SK-N-SH (cell line): ENCODE data around the gene ANLN.

Experiments used
- FOXJ3 ChIP-seq: sonication (generic); formaldehyde crosslinking; IDR thresholded peaks from 2 replicates; pipeline ENCODE4 v1.5.1; 2020; ENCODE audit warnings: mild to moderate bottlenecking, missing genetic modification reagents
- MXI1 ChIP-seq: IDR thresholded peaks from 2 replicates; pipeline ENCODE4 v1.6.1; 2012; ENCODE audit warnings: mild to moderate bottlenecking, low read depth, low read length, improper control_type of control experiment
- NFIC ChIP-seq: IDR thresholded peaks from 2 replicates; pipeline ENCODE4 v1.4.0; 2012; ENCODE audit warnings: borderline replicate concordance
- RAD21 ChIP-seq: IDR thresholded peaks from 2 replicates; pipeline ENCODE4 v1.6.1; 2012; ENCODE audit warnings: mild to moderate bottlenecking, low read length
- RCOR1 ChIP-seq: fragments of 150-350 bp; IDR thresholded peaks from 2 replicates; pipeline ENCODE4 v1.6.1; 2017; ENCODE audit warnings: antibody characterized with exemption, low read length
- SIN3A ChIP-seq: IDR thresholded peaks from 2 replicates; pipeline ENCODE4 v1.6.1; 2012; ENCODE audit warnings: low read depth, mild to moderate bottlenecking, low read length, moderate library complexity, borderline replicate concordance
- TF ChIP-seq, protein P1 (sequence below): fragments of 200-600 bp; sonication (generic); IDR thresholded peaks from 2 replicates; pipeline ENCODE4 v1.6.1; 2017; ENCODE audit warnings: antibody characterized with exemption, mild to moderate bottlenecking, moderate library complexity
- TF ChIP-seq, protein P2 (sequence below): IDR thresholded peaks from 2 replicates; pipeline ENCODE4 v1.6.1; 2012; ENCODE audit warnings: mild to moderate bottlenecking, low read depth, low read length, moderate library complexity
- TF ChIP-seq, protein P3 (sequence below): IDR thresholded peaks from 2 replicates; pipeline ENCODE4 v1.4.0; 2012; ENCODE audit warnings: low read depth, borderline replicate concordance

DNA sequence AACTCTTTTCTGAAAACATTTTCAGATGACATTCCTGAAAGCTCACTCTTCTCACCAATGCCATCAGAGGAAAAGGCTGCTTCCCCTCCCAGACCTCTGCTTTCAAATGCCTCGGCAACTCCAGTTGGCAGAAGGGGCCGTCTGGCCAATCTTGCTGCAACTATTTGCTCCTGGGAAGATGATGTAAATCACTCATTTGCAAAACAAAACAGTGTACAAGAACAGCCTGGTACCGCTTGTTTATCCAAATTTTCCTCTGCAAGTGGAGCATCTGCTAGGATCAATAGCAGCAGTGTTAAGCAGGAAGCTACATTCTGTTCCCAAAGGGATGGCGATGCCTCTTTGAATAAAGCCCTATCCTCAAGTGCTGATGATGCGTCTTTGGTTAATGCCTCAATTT is 16.5 kb downstream of the ANLN start:
- TF ChIP-seq, protein P1, sequence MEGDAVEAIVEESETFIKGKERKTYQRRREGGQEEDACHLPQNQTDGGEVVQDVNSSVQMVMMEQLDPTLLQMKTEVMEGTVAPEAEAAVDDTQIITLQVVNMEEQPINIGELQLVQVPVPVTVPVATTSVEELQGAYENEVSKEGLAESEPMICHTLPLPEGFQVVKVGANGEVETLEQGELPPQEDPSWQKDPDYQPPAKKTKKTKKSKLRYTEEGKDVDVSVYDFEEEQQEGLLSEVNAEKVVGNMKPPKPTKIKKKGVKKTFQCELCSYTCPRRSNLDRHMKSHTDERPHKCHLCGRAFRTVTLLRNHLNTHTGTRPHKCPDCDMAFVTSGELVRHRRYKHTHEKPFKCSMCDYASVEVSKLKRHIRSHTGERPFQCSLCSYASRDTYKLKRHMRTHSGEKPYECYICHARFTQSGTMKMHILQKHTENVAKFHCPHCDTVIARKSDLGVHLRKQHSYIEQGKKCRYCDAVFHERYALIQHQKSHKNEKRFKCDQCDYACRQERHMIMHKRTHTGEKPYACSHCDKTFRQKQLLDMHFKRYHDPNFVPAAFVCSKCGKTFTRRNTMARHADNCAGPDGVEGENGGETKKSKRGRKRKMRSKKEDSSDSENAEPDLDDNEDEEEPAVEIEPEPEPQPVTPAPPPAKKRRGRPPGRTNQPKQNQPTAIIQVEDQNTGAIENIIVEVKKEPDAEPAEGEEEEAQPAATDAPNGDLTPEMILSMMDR: no peak
- TF ChIP-seq MXI1 (no peak), FOXJ3 (CRISPR knock-in tag) (no peak), NFIC (no peak), SIN3A (no peak), RCOR1 (no peak), RAD21 (no peak)
- TF ChIP-seq, protein P2, sequence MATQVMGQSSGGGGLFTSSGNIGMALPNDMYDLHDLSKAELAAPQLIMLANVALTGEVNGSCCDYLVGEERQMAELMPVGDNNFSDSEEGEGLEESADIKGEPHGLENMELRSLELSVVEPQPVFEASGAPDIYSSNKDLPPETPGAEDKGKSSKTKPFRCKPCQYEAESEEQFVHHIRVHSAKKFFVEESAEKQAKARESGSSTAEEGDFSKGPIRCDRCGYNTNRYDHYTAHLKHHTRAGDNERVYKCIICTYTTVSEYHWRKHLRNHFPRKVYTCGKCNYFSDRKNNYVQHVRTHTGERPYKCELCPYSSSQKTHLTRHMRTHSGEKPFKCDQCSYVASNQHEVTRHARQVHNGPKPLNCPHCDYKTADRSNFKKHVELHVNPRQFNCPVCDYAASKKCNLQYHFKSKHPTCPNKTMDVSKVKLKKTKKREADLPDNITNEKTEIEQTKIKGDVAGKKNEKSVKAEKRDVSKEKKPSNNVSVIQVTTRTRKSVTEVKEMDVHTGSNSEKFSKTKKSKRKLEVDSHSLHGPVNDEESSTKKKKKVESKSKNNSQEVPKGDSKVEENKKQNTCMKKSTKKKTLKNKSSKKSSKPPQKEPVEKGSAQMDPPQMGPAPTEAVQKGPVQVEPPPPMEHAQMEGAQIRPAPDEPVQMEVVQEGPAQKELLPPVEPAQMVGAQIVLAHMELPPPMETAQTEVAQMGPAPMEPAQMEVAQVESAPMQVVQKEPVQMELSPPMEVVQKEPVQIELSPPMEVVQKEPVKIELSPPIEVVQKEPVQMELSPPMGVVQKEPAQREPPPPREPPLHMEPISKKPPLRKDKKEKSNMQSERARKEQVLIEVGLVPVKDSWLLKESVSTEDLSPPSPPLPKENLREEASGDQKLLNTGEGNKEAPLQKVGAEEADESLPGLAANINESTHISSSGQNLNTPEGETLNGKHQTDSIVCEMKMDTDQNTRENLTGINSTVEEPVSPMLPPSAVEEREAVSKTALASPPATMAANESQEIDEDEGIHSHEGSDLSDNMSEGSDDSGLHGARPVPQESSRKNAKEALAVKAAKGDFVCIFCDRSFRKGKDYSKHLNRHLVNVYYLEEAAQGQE: no peak
- TF ChIP-seq, protein P3, sequence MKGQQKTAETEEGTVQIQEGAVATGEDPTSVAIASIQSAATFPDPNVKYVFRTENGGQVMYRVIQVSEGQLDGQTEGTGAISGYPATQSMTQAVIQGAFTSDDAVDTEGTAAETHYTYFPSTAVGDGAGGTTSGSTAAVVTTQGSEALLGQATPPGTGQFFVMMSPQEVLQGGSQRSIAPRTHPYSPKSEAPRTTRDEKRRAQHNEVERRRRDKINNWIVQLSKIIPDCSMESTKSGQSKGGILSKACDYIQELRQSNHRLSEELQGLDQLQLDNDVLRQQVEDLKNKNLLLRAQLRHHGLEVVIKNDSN: no peak
